DMS153 treated with DMSO at 0.1 percent for 48 hours (cell line): ENCODE results near the gene NID1.

Source experiments
- DNase-seq: peaks from one replicate; lab custom pipeline; 2025; ENCODE audit not compliant: unreplicated experiment; lab: John Stamatoyannopoulos, UW

The NID1 gene

DNA sequence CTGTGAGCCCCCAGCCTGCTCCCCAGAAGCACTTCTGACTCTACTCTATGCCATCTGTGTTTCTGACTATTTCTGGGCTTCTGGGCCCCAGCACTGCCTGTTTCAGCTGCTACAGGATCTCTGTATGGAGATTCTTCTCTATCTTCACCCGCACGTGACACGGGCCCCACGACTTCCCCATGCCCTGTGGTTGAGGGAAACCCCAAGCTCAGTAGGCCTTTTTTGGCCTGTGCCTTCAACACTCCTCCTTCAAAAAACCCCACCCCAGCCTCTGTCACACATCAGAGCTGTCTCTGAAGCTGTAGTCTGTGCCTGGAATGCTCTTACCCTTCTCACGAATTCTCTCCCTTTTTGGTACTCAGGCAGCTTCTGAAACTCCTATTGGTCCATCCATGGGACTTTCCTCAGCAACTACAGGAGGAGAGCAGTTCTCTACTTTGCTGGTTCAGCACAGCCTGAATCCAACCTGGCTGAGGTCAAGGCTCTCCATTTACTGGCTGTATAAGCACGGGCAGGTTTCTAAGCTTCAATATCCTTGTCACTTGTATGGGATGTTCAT lies 2.0 kb upstream of the NID1 start:
- DNase-seq: no peak

- no peak for DNase-seq
These were observed 1.2 kb upstream of the NID1 start for GRCh38 chr1:236066054-236066453.

GRCh38 chr1:236065509-236066005 lies 667 bp upstream of the NID1 start:
- DNase-seq: no peak

GRCh38 chr1:236063919-236064673 lies 794 bp downstream of the NID1 start:
- no peak for DNase-seq

- DNase-seq: no peak
These were observed 1.4 kb downstream of the NID1 start for GRCh38 chr1:236063551-236063918.

DNA sequence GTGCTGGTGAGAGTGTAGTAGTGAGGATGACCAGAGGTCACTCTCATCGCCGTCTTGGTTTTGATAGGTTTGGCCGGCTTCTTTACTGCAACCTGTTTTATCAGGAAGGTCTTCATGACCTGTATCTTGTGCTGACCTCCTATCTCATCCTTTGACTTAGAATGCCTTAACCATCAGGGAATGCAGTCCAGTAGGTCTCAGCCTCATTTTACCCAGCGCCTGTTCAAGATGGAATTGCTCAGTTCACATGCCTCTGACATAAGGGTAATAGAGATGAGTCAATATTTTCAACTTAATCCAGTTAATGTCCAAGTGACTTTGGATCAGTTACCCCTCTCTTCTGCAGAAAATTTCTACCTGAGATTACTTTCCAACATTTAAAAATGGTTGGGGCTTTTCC lies 4.6 kb downstream of the NID1 start:
- DNase-seq: no peak

DNA sequence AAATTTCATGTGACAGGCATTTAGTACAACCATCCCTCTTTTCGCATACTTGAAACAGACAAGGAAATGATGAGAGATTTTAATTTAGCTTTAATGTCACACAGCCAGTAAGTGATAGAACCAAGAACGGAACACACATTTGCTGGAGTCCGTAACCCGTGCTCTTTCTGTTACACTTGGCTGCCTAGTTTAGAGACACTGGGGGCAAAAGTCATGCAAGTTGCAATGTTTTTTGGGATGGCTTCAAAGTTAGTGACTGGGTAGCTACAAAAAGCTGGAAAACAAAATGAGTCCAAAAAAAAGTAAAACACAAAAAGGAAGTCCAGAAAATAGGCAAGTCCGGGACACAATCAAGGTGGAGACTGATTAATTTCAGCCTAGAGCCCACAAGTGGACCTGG lies 5.9 kb downstream of the NID1 start:
- no peak for DNase-seq

DNA sequence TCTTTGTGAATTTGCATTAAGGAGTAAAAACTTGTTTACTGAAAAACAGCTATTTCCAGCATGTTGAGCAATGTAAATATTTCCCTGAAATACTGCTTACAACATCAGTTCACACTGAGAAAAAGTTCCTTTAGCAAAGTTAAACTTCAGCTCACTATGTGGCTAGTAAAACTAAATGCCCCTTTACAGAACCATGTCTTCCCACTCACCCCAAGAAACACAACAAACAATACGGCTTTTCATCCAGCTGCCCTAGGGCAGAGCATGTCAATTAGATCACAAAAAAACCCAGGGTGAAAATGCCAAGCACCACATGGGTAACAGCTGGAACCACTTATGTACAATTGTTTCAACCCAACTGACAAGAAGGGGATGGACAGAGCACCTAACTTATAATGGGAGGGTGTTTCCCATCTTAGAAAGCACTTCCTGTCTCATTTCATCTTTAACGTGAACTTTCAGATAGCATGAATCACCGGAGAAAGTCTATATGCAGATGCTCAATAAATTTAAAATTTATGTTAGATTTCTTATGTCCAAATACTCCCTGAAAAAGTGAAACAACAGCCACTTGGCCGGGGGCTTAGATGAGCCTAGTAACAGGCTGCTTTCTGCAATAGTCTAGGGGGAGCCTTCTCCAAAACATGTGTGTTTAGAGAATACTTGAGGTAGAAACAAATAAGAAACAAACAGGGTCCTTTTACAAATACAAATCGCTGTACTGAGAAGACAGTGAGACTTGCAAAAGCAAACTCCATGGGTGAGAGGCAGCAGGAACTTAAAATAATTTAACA lies 6.6 kb downstream of the NID1 start:
- DNase-seq: no peak

GRCh38 chr1:236057546-236057945 lies 7.3 kb downstream of the NID1 start:
- no peak for DNase-seq

GRCh38 chr1:236052232-236052993 lies 12.5 kb downstream of the NID1 start:
- no peak for DNase-seq

DNA sequence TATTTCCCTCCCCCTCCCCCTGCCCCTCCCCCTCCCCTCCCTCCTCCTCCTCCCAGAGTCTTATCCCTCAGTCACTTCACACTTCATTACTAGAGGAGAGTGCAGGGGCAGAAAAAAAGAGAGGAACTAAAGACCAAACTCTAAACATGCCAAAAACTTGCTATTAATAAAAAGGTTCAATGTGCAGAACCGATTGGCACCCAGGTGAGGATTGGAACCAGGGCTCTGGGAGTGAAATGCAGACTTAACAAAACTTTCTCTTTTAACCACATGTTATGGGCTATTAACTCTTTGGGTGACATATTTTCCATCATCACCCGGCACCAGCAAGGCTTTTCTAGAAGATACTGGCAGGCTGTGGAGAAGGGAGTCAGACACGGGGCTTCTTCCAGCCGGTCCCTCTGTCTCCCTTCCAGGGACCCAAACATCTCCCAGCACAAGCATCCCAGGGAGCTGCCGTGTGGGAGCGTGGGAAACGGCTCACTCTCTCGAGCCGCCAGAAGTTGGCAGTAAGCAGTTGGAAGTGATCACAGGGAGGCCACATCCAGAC lies 13.6 kb downstream of the NID1 start:
- DNase-seq: no peak

DNA sequence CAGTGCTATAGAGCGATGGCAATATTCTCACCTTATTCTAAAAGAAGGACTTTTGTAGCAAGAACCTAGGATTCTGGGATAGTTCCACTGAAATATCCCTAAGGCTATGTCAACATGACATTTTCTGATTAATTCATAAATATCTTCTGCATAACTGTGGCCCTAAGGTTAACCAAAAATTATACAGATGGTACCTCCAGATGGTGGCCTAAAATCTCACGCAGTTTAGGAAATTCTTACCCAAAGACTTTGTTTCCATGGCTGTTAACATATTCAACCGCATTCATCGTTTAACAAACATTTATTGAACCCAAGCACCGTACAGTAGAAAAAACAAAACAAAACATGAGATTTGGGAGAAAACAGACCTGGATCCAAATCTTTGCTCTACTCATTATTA lies 19.1 kb downstream of the NID1 start:
- no peak for DNase-seq

DNA sequence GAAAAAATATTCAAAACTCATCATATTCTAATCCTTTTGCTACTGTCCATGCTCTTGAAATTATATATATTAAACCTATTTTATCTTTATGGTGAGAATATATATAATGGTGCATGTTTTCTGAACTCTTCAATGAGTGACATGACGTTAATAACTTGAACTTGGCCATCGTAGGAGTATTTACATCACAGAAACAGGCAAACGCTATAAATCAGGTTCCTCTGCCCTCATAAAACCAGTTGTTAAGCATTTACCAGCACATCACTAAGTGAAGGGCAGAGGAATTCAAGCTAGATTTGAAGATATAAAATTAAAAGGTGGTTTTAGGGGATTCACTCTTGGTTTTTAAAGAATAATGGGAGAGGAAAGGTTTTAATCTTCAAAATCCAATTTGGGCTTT lies 20.5 kb downstream of the NID1 start:
- DNase-seq: no peak

DNA sequence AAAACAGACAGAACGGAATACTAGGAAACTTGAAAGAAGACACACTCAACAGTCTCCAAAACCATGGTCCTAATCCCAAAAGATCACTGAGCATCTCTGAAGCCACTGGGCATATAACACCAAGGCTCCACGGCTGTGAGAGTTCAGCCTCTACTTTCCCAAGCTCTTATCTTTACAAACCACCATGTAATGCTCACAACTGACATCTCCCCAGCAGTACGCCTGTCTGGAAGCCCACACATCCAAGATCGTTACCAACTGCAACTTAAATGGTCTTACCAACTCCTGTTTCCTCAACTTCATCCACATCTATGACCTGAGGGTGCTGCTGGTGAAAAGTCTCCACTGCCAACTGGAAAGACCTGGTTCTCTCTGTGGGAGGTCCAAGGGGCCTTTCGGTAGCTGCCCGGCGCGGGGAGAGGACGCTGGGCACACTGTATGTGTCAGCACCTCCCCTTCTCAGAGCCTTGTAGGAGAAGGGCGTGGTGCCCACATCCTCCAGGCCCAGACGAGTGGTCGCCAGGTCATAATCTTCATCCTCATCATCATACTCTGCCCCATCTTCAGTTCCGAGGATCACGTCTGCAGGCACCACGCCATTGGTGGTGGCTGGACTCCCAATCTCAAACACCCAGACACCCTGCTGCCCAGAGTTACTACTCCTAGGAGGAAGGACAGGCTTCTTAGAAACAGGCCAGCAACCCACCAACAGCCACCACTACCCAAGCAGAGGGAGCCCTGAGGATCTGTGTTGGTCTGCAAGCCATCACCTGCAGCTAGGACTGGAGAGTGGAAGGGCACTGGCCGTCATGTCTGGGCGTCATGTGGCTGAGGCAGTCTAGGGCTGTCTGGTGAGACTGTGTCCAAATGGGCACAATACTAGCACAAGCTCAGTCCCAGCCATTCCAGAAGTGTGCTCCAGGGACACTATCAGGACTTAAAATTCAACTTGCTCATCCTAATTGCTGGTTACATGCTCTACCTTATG lies 23.0 kb downstream of the NID1 start:
- DNase-seq: no peak

DNA sequence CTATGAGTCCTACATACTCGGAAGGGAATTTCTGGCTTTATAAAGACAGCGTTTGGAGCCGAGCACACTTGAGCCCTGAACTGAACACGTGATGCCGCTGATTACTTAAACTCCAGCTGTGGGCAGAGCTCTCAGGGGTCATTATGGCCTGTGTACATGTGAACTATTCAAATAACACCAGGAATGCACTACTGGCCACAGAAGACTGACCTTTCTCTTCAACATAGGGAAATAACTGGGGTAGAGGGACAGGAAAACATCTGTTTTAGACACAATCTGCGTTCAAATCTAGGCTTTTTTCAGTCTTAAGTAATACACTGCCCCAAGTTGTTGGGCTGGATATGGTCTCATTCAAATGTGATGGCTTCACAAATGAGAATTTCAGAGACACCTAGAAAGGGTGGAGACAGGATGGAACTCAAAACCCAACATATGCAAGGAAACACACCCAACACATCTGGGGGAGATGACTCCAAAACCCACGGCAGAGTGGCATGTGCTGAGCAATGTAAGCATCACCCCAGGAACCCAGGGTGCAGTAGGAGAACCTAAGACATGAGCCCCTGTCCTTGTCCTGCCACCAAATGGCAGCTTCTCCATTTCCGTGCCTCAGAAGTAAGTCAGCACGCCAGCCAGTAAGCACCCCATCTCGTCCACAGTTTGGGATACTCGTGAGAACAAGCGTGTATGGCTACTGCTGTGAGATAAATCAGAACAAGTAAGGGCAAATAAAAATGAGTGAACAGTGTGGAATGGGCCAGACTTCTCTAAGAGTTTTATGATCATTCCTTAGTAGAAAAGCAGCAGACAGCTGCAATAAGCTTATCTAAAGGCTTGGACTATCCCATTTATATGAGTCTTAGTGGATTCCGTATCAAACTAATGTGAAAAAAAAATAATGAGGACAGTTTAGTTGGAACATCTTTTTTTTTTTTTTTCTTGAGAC lies 24.9 kb downstream of the NID1 start:
- no peak for DNase-seq

DNA sequence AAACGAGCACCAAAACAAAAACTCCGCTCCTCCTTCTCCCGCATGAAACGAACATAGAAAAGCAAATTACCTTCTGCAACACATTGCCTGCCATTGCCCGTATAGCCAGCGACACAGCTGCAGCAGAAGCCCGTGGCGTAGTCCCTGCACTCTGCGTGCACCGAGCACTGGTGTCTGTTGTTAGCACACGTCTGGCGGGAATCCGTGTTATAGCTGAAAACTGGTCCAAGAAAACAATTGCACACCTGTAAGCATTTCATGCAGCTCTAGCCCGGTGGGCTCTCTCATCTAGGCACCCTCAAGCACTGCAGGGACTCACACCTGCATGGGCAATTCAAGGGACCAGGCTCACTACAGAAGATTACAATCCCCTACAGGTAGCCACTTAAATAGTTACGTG lies 26.9 kb downstream of the NID1 start:
- DNase-seq: no peak

GRCh38 chr1:236035681-236036101 lies 29.2 kb downstream of the NID1 start:
- no peak for DNase-seq

DNA sequence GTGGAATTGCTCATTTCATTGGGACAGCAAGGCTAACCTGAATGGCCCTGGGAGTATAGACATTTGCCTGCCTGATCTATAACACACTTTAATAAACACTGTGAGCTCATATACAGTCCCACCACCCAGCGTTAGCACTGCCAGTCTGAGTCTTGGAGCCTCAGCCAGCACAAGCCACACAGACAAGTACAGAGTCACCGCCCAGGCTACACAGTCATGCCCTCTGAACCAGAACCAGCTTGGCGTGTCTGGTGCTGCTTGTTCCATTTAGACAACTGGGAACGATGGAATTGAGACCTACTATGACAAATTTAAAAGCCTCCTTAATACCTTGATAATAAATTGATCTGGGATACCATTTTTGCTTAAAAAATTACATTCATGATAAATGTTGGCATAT lies 31.6 kb downstream of the NID1 start:
- no peak for DNase-seq

DNA sequence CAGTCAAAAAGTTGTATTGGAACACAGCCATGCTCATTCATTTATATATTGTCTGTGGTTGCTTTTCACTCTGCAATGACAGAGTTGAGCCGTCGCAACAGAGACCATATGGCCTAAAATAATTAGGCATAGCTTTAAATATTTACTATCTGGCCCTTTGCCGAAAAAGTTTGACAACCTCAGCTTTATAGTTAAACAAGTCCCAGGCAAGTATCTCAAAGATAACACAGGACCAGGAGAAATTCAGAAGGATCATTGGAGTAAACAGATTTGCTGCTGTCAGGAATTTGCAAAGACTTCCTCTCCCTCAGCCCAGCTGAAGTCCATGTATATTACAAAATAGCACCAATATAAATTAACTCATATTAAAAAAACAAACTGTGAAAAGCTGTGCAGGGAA lies 34.4 kb downstream of the NID1 start:
- DNase-seq: no peak
